Activated T-helper 2 cell treated with anti-CD3 and anti-CD28 coated beads, Interferon-gamma antibody, Interleukin-2, Interleukin-4, amounts not matched to agents 10 μg/mL and 5 μg/mL and 100 μg/mL, durations not matched to agents 14 hours and 24 hours and 36 hours (primary cell): ENCODE data around the gene CHAMP1. TPM values are rescaled to one million over a fixed set of nuclear protein-coding genes. Genes with fewer than 3 reads are reported as not detected.
"Not testable (repeated sequence)": the region's sequence is repeated elsewhere in the genome, so short reads cannot be mapped to it uniquely, and the experiment has no call there.

Source experiments
- DNase-seq: peaks from one replicate; pipeline ENCODE4 v3.0.0; 2021; ENCODE audit warnings: low spot score
- H3K27ac Mint-ChIP-seq: one replicate; pipeline ENCODE4 v1.8.0; 2021; ENCODE audit warnings: mixed read lengths
- H3K27me3 Mint-ChIP-seq: one replicate; pipeline ENCODE4 v1.8.0; 2021; ENCODE audit warnings: low read depth, mixed read lengths
- H3K36me3 Mint-ChIP-seq: one replicate; pipeline ENCODE4 v1.8.0; 2021; ENCODE audit warnings: low read depth, mixed read lengths
- H3K4me1 Mint-ChIP-seq: one replicate; pipeline ENCODE4 v1.8.0; 2021; ENCODE audit warnings: low read depth, mixed read lengths
- H3K4me3 Mint-ChIP-seq: one replicate; pipeline ENCODE4 v1.8.0; 2021; ENCODE audit warnings: low read depth, mild to moderate bottlenecking, moderate library complexity, mixed read lengths
- H3K9me3 Mint-ChIP-seq: one replicate; pipeline ENCODE4 v1.8.0; 2021; ENCODE audit warnings: mixed read lengths
- intact Hi-C: fragments of 100-400 bp; cut with micrococcal nuclease; formaldehyde crosslinking; loops from one replicate; pipeline ENCODE4 v1.15.1; 2023
- total RNA-seq: library from RNA; stranded (reverse); gene quantifications from 2 replicates; pipeline ENCODE4 v1.2.3, GENCODE V29; 2022

The CHAMP1 gene
- total RNA-seq, 1 donor from 2014 or later = 45.6 TPM

DNA sequence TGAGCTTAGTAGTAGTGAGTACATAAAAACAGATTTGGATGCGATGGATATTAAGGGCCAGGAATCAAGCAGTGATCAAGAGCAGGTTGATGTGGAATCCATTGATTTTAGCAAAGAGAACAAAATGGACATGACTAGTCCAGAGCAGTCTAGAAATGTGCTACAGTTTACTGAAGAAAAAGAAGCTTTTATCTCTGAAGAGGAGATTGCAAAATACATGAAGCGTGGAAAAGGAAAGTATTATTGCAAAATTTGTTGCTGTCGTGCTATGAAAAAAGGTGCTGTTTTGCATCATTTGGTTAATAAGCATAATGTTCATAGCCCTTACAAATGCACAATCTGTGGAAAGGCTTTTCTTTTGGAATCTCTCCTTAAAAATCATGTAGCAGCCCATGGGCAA is 11.4 kb downstream of the CHAMP1 start:
- no peaks in the 10 kb centered on the region for H3K9me3 Mint-ChIP-seq
- H3K27me3 Mint-ChIP-seq = no peaks in the 10 kb centered on the region
- H3K36me3 Mint-ChIP-seq = peaks cover 64% of the 10 kb centered on the region
- H3K4me3 Mint-ChIP-seq = no peak overlapping the region
- peaks cover 18% of the 10 kb centered on the region for H3K4me1 Mint-ChIP-seq
- peak overlapping the region; percentile 10 for H3K27ac Mint-ChIP-seq
- intact Hi-C loops = no loop called here
- no peak for DNase-seq

DNA sequence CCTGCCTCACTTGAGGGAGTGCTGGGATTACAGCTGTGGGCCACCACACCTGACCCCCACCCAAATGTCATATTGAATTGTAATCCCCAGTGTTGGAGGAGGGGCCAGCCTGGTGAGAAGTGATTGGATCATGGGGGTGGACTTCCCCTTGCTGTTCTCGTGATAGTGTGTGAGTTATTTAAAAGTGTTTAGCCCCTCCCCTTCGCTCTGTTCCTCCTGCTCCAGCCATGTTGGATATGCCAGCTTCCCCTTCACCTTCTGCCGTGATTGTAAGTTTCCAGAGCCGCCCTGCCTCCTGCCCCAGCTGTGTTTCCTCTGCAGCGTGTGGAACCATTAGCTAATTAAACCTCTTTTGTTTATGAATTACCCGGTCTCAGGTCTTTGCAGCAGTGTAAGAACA is 13.7 kb downstream of the CHAMP1 start:
- Mint-ChIP-seq H3K36me3 (peaks cover 49% of the 10 kb centered on the region), H3K27me3 (no peaks in the 10 kb centered on the region), H3K9me3 (no peaks in the 10 kb centered on the region), H3K4me3 (no peak overlapping the region), H3K4me1 (peaks cover 16% of the 10 kb centered on the region), H3K27ac (no peak overlapping the region)
- no peak for DNase-seq
- intact Hi-C loops = no loop called here

DNA sequence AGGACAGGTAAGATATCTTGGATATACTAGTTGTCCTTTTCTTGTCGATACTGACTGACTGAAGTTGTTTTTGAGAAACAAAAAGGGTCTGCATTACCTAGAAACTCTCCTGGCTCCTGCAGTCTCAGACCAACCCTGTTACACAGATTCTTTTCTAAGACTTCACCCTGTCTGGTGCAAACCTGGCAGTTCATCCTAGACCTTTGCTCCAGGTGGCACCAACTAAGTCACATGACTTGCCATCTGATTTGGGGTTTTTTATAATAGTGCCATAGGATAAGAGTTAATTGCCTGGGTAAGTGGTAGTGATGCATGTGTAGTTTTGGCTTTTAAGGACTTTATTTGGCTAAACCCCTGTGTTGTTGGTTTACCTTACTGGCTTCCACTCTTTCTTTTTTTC is 14.3 kb downstream of the CHAMP1 start:
- no peak overlapping the region for H3K27ac Mint-ChIP-seq
- H3K9me3 Mint-ChIP-seq = no peaks in the 10 kb centered on the region
- intact Hi-C loops = no loop called here
- peaks cover 19% of the 10 kb centered on the region for H3K4me1 Mint-ChIP-seq
- peaks cover 48% of the 10 kb centered on the region for H3K36me3 Mint-ChIP-seq
- no peak for DNase-seq
- H3K4me3 Mint-ChIP-seq = no peak overlapping the region
- no peaks in the 10 kb centered on the region for H3K27me3 Mint-ChIP-seq

DNA sequence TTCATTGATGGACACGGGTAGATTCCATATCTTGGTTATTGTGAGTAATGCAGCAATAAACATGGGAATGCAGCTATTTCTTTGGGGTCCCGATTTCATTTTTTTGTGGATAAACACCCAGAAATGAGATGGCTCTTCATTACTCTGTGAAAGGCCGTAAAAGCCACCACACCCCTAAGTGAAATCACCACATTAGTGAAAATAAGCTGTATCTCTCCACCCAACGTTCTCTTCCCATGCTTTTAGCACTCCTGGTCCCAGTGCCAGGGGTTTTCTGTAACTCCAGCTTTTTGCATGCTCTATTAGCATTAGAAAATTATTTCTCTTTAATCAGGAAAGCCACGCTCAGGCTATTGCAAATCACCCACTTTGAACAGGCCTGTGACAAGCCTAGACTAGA is 15.8 kb downstream of the CHAMP1 start:
- intact Hi-C loops = no loop called here
- no peak overlapping the region for H3K27ac Mint-ChIP-seq
- H3K36me3 Mint-ChIP-seq = peaks cover 33% of the 10 kb centered on the region
- no peak for DNase-seq
- no peak overlapping the region for H3K4me3 Mint-ChIP-seq
- H3K27me3 Mint-ChIP-seq = no peaks in the 10 kb centered on the region
- no peaks in the 10 kb centered on the region for H3K9me3 Mint-ChIP-seq
- H3K4me1 Mint-ChIP-seq = peaks cover 26% of the 10 kb centered on the region

DNA sequence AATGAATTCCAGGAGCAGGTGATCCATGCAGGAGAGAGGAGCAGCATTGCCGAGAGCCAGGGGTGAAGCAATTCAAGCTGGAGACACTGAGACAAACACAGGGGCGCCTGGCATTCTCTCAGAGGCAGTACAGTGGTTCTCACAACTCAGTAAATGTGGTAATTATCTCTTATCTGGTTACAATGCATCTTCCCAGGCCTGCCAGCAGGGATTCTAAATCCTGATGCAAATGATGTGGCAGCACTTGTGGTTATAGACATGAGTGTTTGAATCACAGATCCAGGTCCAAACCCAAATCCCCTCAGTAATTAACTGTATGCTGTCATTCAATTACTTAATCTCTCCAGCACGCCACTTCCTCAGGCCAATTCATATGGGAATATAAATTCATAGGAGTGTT is 19.6 kb downstream of the CHAMP1 start:
- DNase-seq, H3K36me3 Mint-ChIP-seq, intact Hi-C loops, H3K9me3 Mint-ChIP-seq, H3K27me3 Mint-ChIP-seq, H3K27ac Mint-ChIP-seq: not testable (repeated sequence)
- Mint-ChIP-seq H3K4me3 (peak overlapping the region; percentile 35), H3K4me1 (peaks cover 22% of the 10 kb centered on the region)

DNA sequence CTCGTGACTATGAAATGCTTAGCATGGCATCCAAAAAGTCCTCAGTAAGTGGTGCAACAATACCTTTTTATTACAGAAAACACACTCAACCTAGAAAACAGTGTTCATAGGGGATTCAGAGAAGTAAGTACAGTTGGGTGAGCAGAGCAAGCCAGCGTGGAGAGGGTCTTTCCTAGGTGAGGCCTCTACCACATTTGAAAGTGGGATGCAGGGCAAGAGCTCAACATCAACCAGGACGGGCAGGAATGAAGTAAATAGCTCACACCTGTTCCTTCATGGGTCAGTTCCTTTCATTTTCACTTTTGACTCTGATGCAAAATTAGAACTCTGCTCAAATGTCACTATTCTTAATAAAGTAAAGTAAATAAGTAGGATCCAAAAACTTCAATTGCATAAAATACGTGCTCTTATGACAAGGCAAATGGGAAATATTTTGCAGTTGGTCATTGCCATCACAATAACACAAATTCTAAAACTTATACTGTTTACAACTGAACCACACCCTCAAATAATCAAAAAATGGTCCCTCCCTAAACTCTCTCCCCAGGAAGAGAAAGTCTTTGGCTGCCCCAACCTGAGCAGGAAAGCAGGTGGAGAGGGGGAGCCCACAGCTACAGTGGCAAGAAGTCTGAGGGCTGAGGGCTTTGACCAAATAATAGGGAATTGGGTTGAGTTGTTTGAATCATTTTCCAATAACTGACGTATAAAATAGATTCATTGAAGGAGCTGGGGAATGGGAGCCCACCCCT is 20.2 kb downstream of the CHAMP1 start:
- Mint-ChIP-seq H3K9me3 (peaks cover 5% of the 10 kb centered on the region), H3K36me3 (peaks cover 5% of the 10 kb centered on the region), H3K27me3 (peaks cover 4% of the 10 kb centered on the region), H3K27ac (no peak overlapping the region), H3K4me1 (peaks cover 22% of the 10 kb centered on the region), H3K4me3 (peak overlapping the region; percentile 35)
- intact Hi-C loops = no loop called here
- DNase-seq = no peak

DNA sequence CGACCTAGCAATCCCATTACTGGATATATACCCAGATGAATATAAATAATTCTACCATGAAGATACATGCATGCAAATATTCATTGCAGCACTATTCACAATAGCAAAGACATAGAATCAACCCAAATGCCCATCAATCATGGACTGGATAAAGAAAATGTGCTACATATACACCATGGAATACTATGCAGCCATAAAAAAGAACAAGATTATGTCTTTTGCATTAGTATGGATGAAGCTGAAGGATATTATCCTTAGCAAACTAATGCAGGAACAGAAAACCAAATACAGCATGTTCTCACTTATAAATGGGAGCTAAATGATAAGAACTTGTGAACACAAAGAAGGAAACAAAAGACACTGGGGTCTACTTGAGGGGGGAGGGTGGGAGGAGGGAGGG is 22.2 kb downstream of the CHAMP1 start:
- H3K9me3 Mint-ChIP-seq, H3K4me3 Mint-ChIP-seq, H3K27ac Mint-ChIP-seq, DNase-seq, intact Hi-C loops, H3K27me3 Mint-ChIP-seq, H3K36me3 Mint-ChIP-seq: not testable (repeated sequence)
- H3K4me1 Mint-ChIP-seq = peaks cover 35% of the 10 kb centered on the region

DNA sequence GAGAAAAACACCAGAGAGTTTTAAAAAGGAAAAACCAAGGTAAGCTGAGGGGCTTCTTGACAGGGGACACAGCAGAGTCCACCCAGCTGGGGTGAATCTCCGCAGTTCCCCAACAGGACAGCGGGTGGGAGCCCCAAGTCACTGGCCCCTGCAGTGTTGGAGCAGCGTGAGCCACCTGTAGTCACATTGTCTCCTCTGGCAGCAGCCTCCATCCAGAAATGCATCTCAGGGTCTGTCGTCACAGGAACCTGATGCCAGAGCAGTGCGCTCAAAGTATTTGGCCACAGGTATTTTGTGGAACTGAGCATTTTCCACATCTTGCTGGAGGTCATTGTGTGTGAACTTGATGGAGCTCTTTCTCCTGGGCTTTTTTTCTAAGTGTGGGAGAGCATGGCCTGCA is 24.7 kb downstream of the CHAMP1 start:
- H3K4me3 Mint-ChIP-seq = no peak overlapping the region
- peaks cover 28% of the 10 kb centered on the region for H3K4me1 Mint-ChIP-seq
- H3K9me3 Mint-ChIP-seq = peaks cover 5% of the 10 kb centered on the region
- DNase-seq = no peak
- H3K27ac Mint-ChIP-seq = no peak overlapping the region
- no peaks in the 10 kb centered on the region for H3K36me3 Mint-ChIP-seq
- intact Hi-C loops = loop anchor here (1.0 kb wide), 1 partner anchor 24 kb away; no protein-coding TSS in a partner anchor
- H3K27me3 Mint-ChIP-seq = peaks cover 11% of the 10 kb centered on the region

DNA sequence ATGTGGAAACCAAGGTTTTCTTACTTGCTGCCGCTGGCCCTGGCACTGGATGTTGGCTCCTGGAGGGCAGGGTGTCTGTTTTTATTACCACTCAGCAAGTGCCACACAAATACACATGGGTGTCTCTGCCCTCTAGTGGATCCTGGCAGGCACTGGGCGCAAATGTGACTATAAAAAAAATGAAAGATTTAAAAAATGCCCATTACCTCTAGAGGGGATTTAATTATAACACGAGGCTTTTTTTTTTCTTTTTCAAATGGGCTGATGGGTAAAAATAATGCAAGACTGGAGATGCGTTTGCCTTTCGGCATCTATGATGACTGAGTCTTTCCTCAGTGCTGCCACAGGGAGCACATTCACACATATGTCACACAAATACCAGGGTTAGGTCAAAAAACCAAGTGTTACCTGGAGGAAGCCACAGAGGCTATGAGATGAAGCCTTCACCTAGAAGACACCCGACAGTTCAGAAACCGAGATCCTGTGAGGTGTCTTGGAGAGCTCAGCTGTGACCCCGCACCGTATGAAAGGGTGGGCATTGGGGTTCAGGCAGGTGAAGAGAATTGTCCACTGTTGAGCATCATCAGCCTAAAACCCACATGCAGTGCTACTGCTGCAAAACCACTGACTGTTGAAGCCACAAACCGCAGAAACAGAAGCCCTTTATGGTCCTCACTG is 25.7 kb downstream of the CHAMP1 start:
- Mint-ChIP-seq H3K36me3 (no peaks in the 10 kb centered on the region), H3K9me3 (peaks cover 5% of the 10 kb centered on the region), H3K4me1 (peaks cover 19% of the 10 kb centered on the region), H3K27me3 (peaks cover 15% of the 10 kb centered on the region), H3K27ac (no peak overlapping the region), H3K4me3 (no peak overlapping the region)
- DNase-seq = no peak
- intact Hi-C loops = loop anchor here (1.0 kb wide), 1 partner anchor 25 kb away; no protein-coding TSS in a partner anchor

DNA sequence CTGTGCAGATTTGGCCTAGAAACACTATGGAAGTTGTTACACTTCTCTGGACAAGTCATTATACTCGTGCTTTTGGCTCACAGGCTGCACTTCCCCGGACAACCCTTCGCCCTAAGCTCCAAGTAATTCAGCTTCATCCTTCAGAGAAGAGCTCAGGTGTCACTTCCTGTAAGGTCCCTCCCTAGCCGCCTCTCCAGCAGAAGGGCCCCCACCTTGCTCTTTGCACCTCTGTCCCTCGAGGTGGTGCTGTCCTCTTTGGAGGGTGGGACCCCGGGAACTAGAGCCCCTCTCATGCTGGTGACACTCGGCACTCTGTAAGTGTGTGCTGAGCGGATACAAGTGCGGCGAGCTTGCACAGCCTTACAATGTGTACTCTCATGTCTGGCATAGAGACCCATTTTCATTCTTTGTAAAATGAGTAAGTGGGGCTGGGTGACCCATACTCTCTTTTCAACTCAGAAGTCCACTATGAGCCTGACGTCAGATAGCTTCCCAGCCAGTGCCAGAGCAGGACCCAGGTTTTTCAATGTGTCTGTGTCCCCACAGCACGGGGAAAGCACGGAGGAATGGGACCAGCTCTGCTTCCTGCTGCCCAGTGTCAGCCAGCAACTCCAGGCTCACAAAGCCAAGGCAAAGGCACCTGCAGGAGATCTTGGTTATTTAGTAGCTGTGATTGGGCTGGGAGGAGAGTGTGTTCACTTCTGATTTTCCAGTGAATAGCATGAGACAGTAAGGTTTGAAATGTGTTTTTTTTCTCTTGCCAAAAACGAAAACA is 26.9 kb downstream of the CHAMP1 start:
- H3K27ac Mint-ChIP-seq = no peak overlapping the region
- DNase-seq = no peak
- peaks cover 16% of the 10 kb centered on the region for H3K27me3 Mint-ChIP-seq
- no peaks in the 10 kb centered on the region for H3K9me3 Mint-ChIP-seq
- intact Hi-C loops = no loop called here
- H3K4me3 Mint-ChIP-seq = no peak overlapping the region
- peaks cover 14% of the 10 kb centered on the region for H3K4me1 Mint-ChIP-seq
- no peaks in the 10 kb centered on the region for H3K36me3 Mint-ChIP-seq

DNA sequence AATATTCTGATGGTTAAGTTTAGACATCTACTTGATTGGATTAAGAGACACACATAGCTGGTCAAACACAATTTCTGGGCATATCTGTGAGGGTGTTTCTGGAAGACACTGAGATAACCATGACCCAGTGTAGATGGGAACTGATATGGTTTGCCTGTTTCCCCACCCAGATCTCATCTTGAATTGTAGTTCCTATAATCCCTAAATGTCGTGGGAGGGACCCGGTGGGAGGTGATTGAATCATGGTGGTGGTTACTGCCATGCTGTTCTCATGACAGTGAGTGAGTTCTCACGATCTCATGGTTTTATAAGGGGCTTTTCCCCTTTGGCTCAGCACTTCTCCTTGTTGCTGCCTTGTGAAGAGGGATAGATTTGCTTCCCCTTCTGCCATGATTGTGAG is 33.0 kb downstream of the CHAMP1 start:
- H3K27ac Mint-ChIP-seq, H3K36me3 Mint-ChIP-seq, H3K4me3 Mint-ChIP-seq, DNase-seq, H3K4me1 Mint-ChIP-seq, H3K9me3 Mint-ChIP-seq, intact Hi-C loops: not testable (repeated sequence)
- peaks cover 53% of the 10 kb centered on the region for H3K27me3 Mint-ChIP-seq

DNA sequence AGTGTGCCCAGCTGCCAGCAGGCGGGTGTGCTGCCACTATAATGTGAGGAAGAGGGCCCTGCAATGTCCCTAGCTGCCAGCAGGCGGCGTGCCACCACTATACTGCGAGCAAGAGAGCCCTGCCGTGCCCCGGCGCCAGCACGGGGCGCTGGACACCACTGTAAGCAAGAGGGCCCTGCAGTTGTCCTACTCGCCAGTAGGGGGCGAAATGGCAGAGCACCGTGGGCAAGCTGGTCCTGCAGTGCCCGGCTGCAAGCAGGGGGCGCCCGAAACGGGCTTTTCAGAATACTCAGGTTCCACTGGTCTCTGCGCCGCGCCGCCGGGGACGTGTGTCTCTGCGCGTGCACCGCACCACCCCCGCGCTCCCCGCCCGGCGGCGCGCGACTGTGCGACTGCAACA is 38.5 kb downstream of the CHAMP1 start:
- H3K36me3 Mint-ChIP-seq, H3K4me3 Mint-ChIP-seq, DNase-seq, H3K4me1 Mint-ChIP-seq, H3K9me3 Mint-ChIP-seq, H3K27ac Mint-ChIP-seq, intact Hi-C loops: not testable (repeated sequence)
- peaks cover 27% of the 10 kb centered on the region for H3K27me3 Mint-ChIP-seq

DNA sequence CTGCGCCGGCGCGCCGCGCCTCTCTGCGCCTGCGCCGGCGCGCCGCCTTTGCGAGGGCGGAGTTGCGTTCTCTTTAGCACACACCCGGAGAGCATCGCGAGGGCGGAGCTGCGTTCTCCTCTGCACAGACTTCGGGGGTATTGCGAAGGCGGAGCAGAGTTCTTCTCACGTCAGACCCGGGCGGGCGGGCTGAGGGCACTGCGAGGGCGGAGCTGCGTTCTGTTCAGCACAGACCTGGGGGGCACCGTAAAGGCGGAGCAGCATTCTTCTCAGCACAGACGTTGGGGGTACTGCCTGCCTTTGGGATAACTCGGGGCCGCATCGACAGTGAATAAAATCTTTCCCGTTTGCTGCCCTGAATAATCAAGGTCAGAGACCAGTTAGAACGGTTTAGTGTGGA is 39.1 kb downstream of the CHAMP1 start:
- intact Hi-C loops, H3K27ac Mint-ChIP-seq, H3K4me1 Mint-ChIP-seq: not testable (repeated sequence)

More for the DNA sequence above, 39.1 kb downstream of the CHAMP1 start:
- not testable (repeated sequence) for H3K4me3 Mint-ChIP-seq, H3K9me3 Mint-ChIP-seq, DNase-seq, H3K36me3 Mint-ChIP-seq
- peaks cover 25% of the 10 kb centered on the region for H3K27me3 Mint-ChIP-seq
